GM18909 (cell line): Measurements from ENCODE around the gene KRTAP22-2.

Experiments
- ATAC-seq: cut with Tn5 transposase; IDR thresholded peaks from one replicate; pipeline ENCODE4 v1.9.1; 2021; ENCODE audit warnings: mild to moderate bottlenecking; ENCODE audit not compliant: unreplicated experiment, poor library complexity

KRTAP22-2 gene

DNA sequence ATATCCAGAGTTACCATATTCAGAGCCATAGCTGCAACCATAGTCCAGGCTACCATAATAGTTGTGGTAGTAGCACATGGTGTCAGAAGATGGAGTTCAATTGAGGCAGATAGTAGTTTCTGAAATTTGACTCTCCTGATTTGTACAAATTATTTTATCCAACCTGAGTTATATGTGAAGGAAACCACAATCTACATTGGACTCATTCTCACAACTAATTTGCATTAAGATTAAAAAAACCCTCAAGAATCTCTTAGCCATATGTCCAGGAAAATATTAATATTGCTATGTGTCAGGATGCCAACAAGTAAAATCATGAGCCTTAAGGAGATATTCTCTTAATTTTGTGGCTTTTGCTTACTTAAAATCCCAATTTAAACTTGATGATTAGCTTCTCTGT lies at the start of gene KRTAP22-2:
Gene KRTAP22-2, minus strand, starts transcription at position 101 of the 400 bp plus-strand sequence.
- ATAC-seq: no peak

DNA sequence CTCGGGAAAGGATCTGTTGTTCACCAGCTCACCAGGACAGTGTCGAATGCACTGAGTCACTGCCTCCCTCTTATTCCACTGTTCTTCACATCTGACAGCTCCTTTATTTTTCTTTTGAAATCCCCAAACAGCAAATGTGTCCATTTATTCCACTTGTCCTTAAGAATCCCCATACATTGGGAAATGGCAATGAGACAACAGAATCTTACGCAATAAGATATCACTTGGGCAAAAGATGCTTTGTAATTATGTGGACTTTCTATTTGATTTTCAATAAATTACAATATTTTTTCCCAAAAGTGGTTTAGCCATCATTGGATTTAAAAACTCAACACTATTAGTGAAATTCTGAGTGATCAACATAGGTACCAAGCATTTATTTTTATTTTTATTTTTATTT lies 48.5 kb upstream of the KRTAP22-2 start:
- ATAC-seq: no peak

DNA sequence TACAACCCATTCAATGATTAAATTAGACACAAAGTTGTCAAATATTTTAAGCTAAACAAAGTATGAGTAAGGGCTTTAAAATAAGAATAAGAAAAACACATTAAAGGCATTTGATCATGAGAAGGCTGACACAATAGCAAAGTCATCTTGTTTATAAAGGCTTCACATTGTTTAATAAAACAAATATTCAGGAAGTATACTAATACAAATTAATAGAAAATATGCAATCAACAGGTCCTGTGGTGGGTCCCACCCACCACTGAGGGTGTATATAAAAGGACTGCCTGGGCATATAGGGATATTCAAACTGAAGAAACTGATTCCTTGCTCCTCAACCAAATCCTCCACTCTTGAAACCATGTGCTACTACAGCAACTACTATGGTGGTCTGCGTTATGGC lies 44.7 kb upstream of the KRTAP22-2 start, which contains the start of gene KRTAP20-2:
Gene KRTAP20-2, plus strand, starts transcription at position 301 of the 400 bp plus-strand sequence. Its CDS starts 58 bp downstream, at position 359.
- no peak for ATAC-seq

DNA sequence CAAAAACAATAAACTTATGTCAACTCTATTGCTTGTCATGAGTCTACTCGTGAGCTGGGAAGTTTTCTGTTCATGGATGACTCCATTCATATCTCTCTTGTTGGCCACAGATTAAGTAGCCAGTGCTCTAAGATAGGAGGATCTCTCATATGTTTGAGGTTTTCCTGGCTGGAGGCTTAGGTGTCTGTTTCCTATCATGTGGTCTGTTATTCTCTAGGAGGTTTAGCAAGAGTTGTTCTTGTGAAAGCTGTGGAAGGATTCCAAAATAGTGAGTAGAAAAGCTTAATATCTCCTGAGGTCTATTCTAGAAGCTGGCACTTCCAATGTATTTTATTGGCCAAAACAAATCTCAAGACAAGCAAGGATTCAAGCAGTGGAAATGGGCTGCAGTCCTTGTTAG lies 39.0 kb upstream of the KRTAP22-2 start:
- ATAC-seq: no peak

DNA sequence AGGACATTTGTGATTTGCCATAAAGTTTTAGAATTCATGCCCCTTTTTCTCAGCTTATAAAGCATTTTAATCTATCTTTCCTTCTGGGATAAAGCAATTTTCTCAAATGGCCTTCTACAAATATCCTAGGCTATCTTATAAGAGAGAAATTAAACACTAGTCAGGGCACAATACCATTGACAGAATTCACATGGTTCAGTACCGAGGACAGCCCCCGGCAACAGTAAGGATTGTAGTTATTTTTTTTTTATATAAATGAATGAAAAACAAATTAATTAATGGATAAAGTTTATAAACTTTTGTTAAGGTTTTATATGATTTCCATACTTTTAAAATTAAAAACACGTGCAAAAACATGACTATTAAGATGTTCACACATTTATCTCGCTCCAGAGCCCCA lies 37.9 kb upstream of the KRTAP22-2 start:
- no peak for ATAC-seq

DNA sequence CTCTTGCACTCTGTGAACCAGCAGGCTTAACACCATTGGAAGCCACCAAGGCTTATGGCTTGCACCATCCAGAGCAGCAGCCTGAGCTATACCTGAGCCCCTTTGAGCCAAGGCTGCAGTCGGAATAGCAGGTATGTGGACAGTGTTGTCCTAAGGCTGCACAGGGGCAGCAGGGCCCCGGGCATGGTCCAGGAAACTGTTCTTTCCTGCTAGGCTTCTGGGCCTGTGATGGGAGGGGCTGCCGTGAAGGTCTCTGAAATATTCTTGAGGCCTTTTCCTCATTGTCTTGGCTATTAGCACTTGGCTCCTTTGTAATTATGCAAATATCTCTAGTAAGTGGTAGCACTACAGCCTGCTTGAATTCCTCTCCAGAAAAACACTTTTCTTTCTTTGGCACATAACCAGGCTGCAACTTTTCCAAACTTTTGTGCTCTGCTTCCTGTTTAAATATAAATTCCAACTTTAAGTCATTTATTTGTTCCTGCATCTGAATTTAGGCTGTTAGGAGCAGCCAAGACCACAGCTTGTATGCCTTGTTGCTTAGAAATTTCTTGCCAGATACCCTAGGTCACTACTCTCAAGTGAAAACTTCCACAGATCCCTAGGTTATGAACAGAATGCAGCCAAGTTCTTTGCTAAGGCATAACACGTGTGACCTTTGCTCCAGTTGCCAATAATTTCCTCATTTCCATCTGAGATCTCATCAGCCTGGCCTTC lies 35.4 kb upstream of the KRTAP22-2 start:
- ATAC-seq: no peak

DNA sequence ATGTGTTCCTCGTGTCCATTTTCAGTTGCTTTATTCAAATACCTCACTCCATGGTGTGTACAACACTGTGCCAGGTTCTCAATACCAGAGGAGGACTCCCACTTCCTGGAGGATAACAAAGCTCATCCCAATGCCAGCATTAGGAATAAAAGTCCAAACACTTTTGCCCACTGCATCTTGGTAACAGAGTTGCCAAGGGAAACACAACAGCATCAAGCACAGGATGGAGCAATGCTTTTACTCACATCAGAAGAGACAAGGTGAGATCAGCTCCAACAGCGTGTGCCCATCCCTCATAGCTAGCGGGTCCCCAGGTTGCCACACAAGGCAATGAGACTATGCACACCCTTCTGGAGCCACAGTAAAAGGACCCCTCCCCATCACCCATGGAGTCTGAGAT lies 33.2 kb upstream of the KRTAP22-2 start:
- ATAC-seq: no peak

DNA sequence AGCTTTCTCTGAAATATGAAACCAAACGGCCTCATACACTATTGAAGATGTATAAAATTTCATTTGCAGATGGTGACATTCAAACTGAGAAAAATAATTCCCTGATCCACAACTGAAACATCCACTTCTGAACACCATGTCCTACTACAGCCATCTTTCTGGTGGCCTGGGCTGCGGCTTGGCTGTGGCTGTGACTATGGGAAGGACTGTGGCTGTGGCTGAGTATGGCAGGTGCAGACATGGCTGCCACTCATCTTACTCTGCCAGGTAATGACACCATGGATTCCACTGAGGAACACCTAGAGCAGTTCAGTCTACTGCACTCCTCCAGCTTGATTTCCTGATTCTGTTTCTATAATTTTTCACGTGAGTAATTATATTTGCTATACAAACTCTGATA lies 30.3 kb upstream of the KRTAP22-2 start, which contains the start of gene KRTAP20-4:
Gene KRTAP20-4, plus strand, starts transcription at position 106 of the 400 bp plus-strand sequence.
- ATAC-seq: no peak

DNA sequence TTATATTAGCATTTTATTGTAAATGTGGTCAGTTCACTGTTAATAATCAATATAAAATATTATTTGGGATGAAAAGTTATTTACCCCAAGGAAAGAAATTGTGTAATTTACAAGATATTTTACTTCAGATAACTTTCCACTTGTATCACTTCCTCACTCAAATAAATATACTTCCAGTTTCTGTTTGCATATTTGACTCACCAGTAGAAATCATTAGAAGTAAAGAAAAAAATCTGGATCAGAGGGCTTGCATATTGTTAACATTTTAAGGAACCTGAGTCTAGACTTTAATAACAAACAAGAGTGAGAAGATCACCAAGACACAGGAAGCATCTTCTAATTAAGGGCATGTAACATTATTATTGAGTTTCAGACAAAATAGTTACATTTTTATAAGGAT lies 29.9 kb upstream of the KRTAP22-2 start:
- ATAC-seq: no peak

DNA sequence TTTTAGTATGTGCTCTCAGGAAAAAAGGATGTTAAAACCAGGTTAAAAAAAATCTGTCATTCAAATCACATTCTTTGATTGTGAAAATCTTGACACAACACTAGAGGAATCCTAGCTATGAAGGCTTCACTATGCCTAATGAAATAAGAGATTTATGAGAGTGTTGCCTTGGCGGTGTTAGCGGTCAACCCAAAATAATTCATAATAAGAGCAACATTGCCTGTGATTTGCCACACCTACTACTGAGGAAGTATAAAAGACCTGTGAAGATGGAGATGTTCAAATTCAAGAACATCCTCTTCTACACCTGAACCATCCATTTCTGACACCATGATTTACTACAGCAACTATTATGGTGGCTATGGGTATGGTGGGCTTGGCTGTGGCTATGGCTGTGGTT lies 25.9 kb upstream of the KRTAP22-2 start, which contains the start of gene KRTAP20-1:
Gene KRTAP20-1, plus strand, starts transcription at position 301 of the 400 bp plus-strand sequence. Its CDS starts 30 bp downstream, at position 331.
- no peak for ATAC-seq

DNA sequence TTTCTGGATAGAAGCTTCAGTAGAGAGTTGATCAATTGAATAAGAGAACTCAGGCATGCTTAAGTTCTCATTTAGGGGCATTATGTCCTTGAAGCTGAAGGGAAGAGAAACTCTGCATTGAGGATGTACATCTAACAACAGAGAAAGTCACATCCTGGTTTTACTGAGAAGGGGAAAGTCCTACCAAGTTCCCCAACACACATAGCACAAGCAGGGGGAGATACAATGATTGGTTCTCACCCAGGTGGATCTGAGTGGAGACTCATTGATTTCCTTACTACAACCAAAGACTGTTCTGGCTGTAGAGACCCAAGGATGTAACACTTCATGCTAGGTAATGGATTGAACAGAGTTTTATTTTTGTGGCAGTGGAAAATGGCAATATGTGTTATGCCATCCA lies 25.0 kb upstream of the KRTAP22-2 start:
- ATAC-seq: no peak

DNA sequence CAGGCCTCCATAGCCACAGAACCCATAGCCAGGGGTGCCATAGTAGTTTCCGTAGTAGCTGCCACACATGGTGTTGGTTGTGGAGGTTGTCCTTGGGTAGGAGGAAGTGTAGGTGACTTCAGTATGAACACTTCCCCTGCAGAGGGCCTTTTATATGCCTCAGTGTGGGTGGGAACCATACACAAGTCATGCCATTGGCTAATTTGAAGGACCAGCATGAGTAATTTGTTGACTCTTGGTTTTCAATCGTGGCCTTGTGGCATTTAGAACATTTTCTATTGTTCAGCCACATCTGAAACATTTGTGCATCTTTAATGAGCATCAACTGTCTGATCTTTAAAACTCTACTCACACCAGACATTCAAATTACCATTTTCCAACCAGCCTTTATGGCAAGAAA lies 23.6 kb upstream of the KRTAP22-2 start, which contains the start of gene KRTAP6-1:
Gene KRTAP6-1, minus strand, starts transcription at position 95 of the 400 bp plus-strand sequence. Its CDS starts 26 bp downstream, at position 69.
- ATAC-seq: no peak

DNA sequence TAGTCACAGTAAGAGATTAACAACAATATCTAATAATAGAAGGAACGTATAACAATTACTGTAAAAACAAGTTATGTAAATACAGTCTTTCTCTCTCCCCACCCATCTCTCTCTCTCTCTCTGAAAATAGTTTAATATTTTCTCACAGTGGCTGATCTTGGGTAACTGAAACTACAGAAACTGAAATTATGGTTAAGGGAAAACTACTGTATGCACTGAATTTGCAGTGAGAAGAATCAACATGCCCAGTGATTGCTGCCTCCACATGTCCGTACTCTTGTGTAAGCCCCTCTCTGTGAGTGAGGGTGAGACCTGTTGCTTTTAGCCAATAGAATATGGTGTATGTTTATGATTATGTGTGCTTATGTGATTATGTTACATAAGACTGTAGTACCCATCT lies 21.9 kb upstream of the KRTAP22-2 start:
- ATAC-seq: no peak

DNA sequence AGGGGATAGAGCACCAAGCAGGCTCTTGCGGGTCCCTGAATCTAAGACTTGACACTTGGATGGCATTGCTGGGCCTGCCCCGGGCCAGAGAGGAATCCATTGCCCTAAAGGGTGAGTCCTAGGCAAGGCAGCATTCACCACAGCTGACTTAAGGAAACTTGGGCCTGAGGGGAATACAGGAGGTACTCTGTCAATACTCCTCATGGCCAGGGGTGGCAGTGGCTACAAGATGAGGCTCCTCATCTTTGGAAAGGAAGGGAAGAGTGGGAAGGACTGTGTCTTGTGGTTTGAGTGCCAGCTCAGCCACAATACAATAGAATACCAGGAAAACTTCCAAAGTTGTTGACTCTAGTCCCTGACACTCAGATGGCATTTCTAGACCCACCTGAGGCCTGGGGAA lies 15.8 kb upstream of the KRTAP22-2 start:
- ATAC-seq: no peak

DNA sequence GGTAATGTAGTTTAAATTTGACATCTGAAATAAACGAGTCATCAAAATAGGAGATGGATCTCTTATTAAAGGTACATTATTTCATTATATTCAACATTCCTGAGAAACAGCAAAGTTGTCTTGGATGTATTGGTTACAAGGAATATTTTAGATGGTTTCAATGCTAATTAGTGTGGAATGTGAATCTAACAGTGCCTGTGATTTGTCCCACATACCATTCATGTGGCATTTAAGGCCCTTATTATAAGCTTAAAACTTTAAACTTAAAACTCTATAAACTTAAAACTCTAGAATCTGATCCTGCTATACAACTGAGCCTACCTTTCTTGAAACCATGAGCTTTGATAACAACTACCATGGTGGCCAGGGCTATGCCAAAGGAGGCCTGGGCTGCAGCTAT lies 10.6 kb upstream of the KRTAP22-2 start, which contains the start of gene KRTAP22-1:
Gene KRTAP22-1, plus strand, starts transcription at position 301 of the 400 bp plus-strand sequence.
- ATAC-seq: no peak

DNA sequence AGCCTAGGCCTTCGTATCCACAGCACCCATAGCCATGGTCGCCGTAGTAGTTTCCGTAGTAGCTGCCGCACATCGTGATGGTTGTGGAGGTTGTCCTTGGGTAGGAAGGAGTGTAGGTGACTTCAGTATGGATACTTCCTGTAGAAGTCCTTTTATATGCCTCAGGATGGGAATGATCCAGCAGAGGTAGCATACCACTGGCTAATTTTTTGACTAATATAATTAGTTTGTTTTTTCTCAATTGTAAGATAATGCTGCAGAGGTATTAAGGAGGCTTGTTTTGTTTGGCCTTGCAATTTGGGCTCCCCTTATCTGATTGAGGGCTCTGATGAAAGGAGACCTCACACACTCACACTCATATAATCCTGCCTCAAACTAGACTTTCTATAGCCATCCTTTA lies 8.6 kb upstream of the KRTAP22-2 start, which contains the start of gene KRTAP6-2:
Gene KRTAP6-2, minus strand, starts transcription at position 101 of the 400 bp plus-strand sequence. Its CDS starts 28 bp downstream, at position 73.
- no peak for ATAC-seq

DNA sequence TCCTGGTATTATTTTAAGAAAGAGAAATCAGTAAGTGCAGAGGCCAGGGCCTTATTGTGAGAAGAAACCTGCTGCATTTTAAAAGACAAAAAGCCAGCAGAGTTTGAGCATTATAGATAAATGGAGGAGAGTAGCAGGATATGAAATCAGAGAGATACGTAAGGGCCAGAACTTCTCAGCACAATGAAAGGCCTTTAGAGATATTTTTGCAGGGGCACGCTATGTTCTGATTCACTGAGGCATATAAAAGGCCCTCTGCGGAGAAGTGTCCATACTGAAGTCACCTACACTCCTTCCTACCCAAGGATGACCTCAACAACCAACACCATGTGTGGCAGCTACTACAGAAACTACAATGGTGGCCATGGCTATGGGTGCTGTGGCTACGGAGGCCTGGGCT lies 1.9 kb upstream of the KRTAP22-2 start, which contains the start of gene KRTAP6-3:
Gene KRTAP6-3, plus strand, starts transcription at position 301 of the 400 bp plus-strand sequence. Its CDS starts 6 bp downstream, at position 307.
- no peak for ATAC-seq

DNA sequence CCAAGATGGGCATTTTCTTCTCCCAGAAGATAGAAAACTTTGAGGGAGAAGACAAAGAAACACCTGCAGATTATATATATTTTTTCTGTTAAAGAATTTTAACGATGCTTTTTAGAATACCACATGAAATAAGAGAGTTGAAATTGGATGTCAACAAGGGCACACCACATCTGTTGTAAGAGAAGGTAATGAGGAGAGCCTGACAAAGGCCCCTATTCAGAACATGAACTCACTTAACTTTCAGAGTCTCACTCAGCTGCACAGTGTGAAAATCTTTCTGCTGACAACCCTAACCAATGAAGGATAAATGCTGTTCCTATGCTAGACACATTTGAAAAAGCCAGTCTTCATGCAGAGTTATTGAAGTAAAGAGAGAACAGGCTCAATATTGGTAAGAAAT lies 7.3 kb downstream of the KRTAP22-2 start:
- no peak for ATAC-seq

DNA sequence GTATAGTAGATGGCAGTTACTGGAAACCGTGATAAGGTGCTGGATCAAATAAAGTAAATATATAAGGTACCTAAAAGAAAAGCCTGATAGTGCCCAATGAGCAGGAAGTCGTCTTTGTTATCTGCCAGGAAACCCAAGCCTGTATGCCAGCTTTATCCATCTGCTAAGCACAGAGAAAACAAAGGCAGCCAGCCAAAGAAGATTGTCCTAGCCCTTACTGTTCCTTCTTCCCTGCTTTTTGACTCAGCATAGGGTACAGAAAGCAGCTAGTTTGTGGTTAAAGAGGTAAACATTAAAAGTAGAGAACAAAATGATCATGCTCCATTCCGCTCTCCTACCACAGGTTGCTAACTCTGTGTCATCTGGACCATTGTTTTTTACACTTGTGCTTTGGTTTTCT lies 10.1 kb downstream of the KRTAP22-2 start:
- no peak for ATAC-seq

DNA sequence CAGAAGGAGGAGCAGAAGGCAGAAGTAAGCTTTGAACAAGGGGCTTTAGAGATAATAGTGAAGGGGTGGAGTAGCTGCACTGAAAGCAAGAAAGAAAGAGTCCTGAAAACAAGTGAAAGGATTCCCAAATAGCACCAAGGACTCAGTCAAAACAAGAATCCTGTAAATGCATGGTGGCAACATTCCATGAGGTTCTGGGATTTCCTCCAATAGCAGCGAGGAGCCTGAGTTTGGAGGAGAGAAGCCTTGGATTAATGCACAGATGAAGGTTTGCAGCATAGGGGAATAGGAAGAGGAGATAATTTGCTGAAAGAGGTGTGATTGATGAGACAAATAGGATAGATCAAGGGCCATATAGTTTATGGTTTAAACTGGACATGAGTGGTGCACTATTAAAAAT lies 10.9 kb downstream of the KRTAP22-2 start:
- ATAC-seq: no peak

DNA sequence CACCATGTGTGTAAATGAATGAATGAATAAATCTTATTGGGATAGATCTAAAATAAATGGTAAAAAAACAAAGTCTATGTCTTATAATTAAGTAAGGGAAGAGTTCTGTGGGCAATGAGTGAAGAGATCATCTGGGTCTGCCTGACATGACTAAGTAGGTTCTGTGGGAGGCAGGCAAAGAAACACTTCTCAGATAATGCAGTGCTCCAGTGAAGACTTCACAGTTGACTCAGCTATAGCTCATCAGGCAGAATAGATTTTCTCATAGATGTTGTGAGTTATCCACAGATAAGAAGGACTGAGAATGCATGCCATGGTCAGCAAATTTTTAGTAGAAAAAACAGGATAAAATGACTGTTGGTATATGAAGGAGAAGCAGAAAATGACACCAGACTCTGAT lies 12.4 kb downstream of the KRTAP22-2 start:
- ATAC-seq: no peak

DNA sequence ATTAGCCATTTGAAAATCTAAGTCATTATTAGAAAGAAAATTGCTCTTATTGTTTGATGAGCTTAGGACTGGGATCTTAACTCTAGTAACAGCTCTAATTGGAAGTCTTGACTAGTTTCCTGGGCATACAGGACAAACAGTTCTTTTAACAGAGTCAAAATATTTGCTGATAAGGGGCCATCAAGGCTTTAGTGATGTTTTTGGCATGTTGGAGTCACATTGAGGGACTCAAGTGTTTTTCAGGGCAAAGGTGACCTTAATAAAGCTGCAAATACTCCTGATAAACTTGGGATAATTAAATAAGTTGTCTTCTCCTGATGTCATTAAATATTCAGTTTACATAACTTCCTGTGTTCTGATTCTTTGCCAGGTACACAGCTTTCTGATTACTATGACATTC lies 22.6 kb downstream of the KRTAP22-2 start:
- ATAC-seq: no peak
